Endothelial cell of umbilical vein (primary cell): Measurements from ENCODE around the gene CRIM1. TPM values are rescaled to one million over a fixed set of nuclear protein-coding genes. Genes with fewer than 3 reads are reported as not detected.

ENCODE experiments used
- BruUV-seq: library from RNA; stranded (reverse); fragments of 400-500 nt; replicated peaks from 2 replicates; lab custom pipeline; 2021; lab: Mats Ljungman, UMichigan
- CTCF ChIA-PET: fragments of 300-600, 350-600 bp; sonication (Branson Sonifier 250); formaldehyde crosslinking; loops from one replicate; lab custom pipeline; 2021; ENCODE audit warnings: antibody characterized with exemption, inconsistent platforms; lab: Charles Lee
- POLR2A ChIA-PET: fragments of 300-600, 350-600 bp; sonication (Branson Sonifier 250); formaldehyde crosslinking; loops from one replicate; lab custom pipeline; 2021; ENCODE audit warnings: antibody characterized with exemption, inconsistent platforms; lab: Charles Lee
- DNase-seq: peaks from one replicate; pipeline ENCODE4 v3.0.0-alpha.2; 2011; ENCODE audit warnings: low read depth, low spot score
- FAIRE-seq: peaks from 2 replicates; lab custom pipeline; 2011; peaks lifted over from hg19 to GRCh38; lab: Jason Lieb, UNC
- H2AFZ ChIP-seq: 2 replicates; pipeline ENCODE4 v1.6.0; 2012; ENCODE audit warnings: low read depth, low read length, control low read depth, inconsistent platforms
- H3K27ac ChIP-seq: 2 replicates; pipeline ENCODE4 v1.5.1; 2011; ENCODE audit warnings: low read depth, mild to moderate bottlenecking, control low read depth, low read length, moderate library complexity; ENCODE audit not compliant: insufficient read depth
- H3K27me3 ChIP-seq, 2 experiments: 2 replicates each; pipeline versions ENCODE4 v1.6.0 to v1.6.1; 2011; ENCODE audit warnings: low read length in 2 of 2, mixed read lengths in 1 of 2; ENCODE audit not compliant: control insufficient read depth in 2 of 2, insufficient read depth in 2 of 2
- H3K36me3 ChIP-seq, 2 experiments: 2 replicates in 1 of 2; 3 replicates in 1 of 2; pipeline ENCODE4 v1.5.1; 2011; ENCODE audit warnings: low read length in 2 of 2, mild to moderate bottlenecking in 1 of 2, moderate library complexity in 1 of 2; ENCODE audit not compliant: control insufficient read depth in 2 of 2, insufficient read depth in 2 of 2; ENCODE audit errors: extremely low read depth in 1 of 2
- H3K4me1 ChIP-seq: 3 replicates; pipeline ENCODE4 v1.5.1; 2011; ENCODE audit warnings: mild to moderate bottlenecking, low read length; ENCODE audit not compliant: control insufficient read depth, insufficient read depth; ENCODE audit errors: extremely low read depth
- H3K4me2 ChIP-seq: 2 replicates; pipeline ENCODE4 v1.6.1; 2011; ENCODE audit warnings: low read length, control low read depth, mixed read lengths; ENCODE audit not compliant: insufficient read depth
- H3K4me3 ChIP-seq, 3 experiments: fragments of 200-600 bp in 1 of 3; sonication (generic), shearing (Covaris generic) in 1 of 3; replicated peaks in 1 of 3; 2 replicates each; pipeline ENCODE4 v1.5.1; 2011 to 2016; ENCODE audit warnings: control low read depth in 3 of 3, low read length in 3 of 3, mild to moderate bottlenecking in 2 of 3, inconsistent platforms in 1 of 3, low read depth in 1 of 3, moderate library complexity in 1 of 3; ENCODE audit not compliant: insufficient read depth in 1 of 3
- H3K79me2 ChIP-seq: 2 replicates; pipeline ENCODE4 v1.6.0; 2012; ENCODE audit warnings: low read length, inconsistent platforms; ENCODE audit not compliant: control insufficient read depth, insufficient read depth
- H3K9ac ChIP-seq: replicated peaks from 2 replicates; pipeline ENCODE3; 2011; ENCODE audit warnings: low read length, control low read depth; ENCODE audit not compliant: insufficient read depth; ENCODE audit errors: extremely low read depth
- H3K9me1 ChIP-seq: replicated peaks from 3 replicates; pipeline ENCODE4 v1.6.0; 2011; ENCODE audit warnings: mild to moderate bottlenecking, low read length; ENCODE audit not compliant: control insufficient read depth, insufficient read depth; ENCODE audit errors: extremely low read depth
- H3K9me3 ChIP-seq: replicated peaks from 2 replicates; pipeline ENCODE4 v1.5.1; 2012; ENCODE audit warnings: low read length, inconsistent platforms; ENCODE audit not compliant: control insufficient read depth, insufficient read depth
- H4K20me1 ChIP-seq: replicated peaks from 2 replicates; pipeline ENCODE3; 2011; ENCODE audit warnings: mild to moderate bottlenecking, low read length; ENCODE audit not compliant: control insufficient read depth, insufficient read depth; ENCODE audit errors: extremely low read depth
- EZH2 ChIP-seq: IDR thresholded peaks from 2 replicates; pipeline ENCODE4 v1.6.1; 2012; ENCODE audit warnings: borderline replicate concordance, low read depth, mild to moderate bottlenecking, moderate library complexity, low read length, inconsistent platforms; ENCODE audit not compliant: severe bottlenecking
- FOS ChIP-seq: IDR thresholded peaks from 2 replicates; pipeline ENCODE4 v1.6.1; 2011; ENCODE audit warnings: mild to moderate bottlenecking, low read length, moderate library complexity, borderline replicate concordance; ENCODE audit not compliant: insufficient read depth
- GATA2 ChIP-seq: IDR thresholded peaks from 2 replicates; pipeline ENCODE4 v1.7.0; 2011; ENCODE audit warnings: low read depth, mild to moderate bottlenecking, moderate library complexity, mixed read lengths, low read length; ENCODE audit not compliant: insufficient read length, insufficient read depth
- JUN ChIP-seq: IDR thresholded peaks from 2 replicates; pipeline ENCODE4 v1.6.1; 2011; ENCODE audit warnings: borderline replicate concordance, low read depth; ENCODE audit not compliant: insufficient read length, insufficient read depth
- MAX ChIP-seq: IDR thresholded peaks from 2 replicates; pipeline ENCODE4 v1.6.1; 2011; ENCODE audit not compliant: insufficient read depth, insufficient read length
- MYC ChIP-seq: IDR thresholded peaks from one replicate; pipeline ENCODE4 v1.6.1; 2011; ENCODE audit warnings: mild to moderate bottlenecking, low read depth, low read length
- POLR2A ChIP-seq: IDR thresholded peaks from 2 replicates; pipeline ENCODE4 v1.6.1; 2012; ENCODE audit warnings: low read depth, mild to moderate bottlenecking, control low read depth, low read length
- POLR2AphosphoS5 ChIP-seq: IDR thresholded peaks from 2 replicates; pipeline ENCODE4 v1.6.1; 2012; ENCODE audit warnings: low read depth, mild to moderate bottlenecking, control low read depth, low read length, moderate library complexity; ENCODE audit not compliant: insufficient read depth
- dilution Hi-C: fragments of 300-500 bp; cut with MboI; formaldehyde crosslinking; loops from one replicate; pipeline ENCODE4 v1.15.0; 2019; ENCODE audit warnings: low sequenced_read_pairs; ENCODE audit not compliant: extremely low pct_ligation_motif_present
- intact Hi-C: fragments of 100-400 bp; cut with micrococcal nuclease; formaldehyde crosslinking; loops from one replicate; pipeline ENCODE4 v1.10.0; 2022
- polyA plus RNA-seq, 4 experiments: library from polyadenylated mRNA; depleted of rRNA in 3 of 4; stranded (reverse) in 3 of 4; unstranded in 1 of 4; fragments of >200 nt; gene quantifications; 2 replicates each; pipeline versions ENCODE4 v1.2.1 to v1.2.3, GENCODE V29; 2011 to 2012; ENCODE audit warnings: missing spikeins in 1 of 4
- total RNA-seq: library from RNA; stranded (reverse); gene quantifications from 2 replicates; pipeline ENCODE4 v1.2.3, GENCODE V29; 2021
- TF ChIP-seq, protein P1 (sequence below), 2 donors: IDR thresholded peaks; 1 replicate in 1 of 2; 2 replicates in 1 of 2; pipeline ENCODE4 v1.5.1; 2011; ENCODE audit warnings: low read length in 2 of 2, mild to moderate bottlenecking in 2 of 2, moderate library complexity in 2 of 2, control low read depth in 1 of 2, inconsistent platforms in 1 of 2, low read depth in 1 of 2; ENCODE audit not compliant: insufficient read depth in 1 of 2; ENCODE audit errors: extremely low read depth in 1 of 2

The CRIM1 gene
- total and polyA plus RNA-seq, 2 donors (not counting 3 experiments of a cell fraction or from before 2014, with no cell fraction given) = 422 to 649 TPM

DNA sequence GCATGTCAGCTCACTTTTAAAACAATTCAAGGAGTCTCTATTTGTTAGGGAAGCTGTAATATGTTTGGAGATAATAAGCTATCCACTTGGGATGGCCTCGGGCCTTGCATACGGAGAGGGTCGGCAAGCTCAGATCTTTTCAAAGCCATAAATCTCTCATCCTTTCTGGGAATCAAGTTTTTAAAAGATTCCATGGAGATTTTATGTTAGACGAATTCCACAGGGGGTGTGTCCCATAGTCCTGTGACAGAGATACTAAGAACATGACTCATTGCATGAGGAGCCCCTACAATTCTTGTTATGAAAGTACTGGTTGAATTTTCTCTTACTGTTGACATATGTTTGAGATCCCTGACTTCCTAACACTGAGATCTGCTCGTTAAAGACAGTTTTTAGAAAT, 133.7 kb downstream of the CRIM1 start:
- no peak overlapping the region for H3K4me2 ChIP-seq
- DNase-seq (peak; percentile 50), FAIRE-seq (no peak)
- H4K20me1 ChIP-seq = no peaks in the 10 kb centered on the region
- no TSS peak for BruUV-seq
- H2AFZ ChIP-seq = no peak overlapping the region
- peaks cover 78% of the 10 kb centered on the region for H3K4me1 ChIP-seq
- dilution Hi-C loops (no loop called here), intact Hi-C loops (no loop called here)
- peak overlapping the region; percentile 45 for H3K27ac ChIP-seq
- no peak overlapping the region for H3K9ac ChIP-seq
- TF ChIP-seq EZH2 (no peak), POLR2A (no peak), MYC (no peak), FOS (peak; percentile 45), MAX (no peak), POLR2AphosphoS5 (no peak), JUN (peak; percentile 56), GATA2 (no peak)
- TF ChIP-seq, protein P1, sequence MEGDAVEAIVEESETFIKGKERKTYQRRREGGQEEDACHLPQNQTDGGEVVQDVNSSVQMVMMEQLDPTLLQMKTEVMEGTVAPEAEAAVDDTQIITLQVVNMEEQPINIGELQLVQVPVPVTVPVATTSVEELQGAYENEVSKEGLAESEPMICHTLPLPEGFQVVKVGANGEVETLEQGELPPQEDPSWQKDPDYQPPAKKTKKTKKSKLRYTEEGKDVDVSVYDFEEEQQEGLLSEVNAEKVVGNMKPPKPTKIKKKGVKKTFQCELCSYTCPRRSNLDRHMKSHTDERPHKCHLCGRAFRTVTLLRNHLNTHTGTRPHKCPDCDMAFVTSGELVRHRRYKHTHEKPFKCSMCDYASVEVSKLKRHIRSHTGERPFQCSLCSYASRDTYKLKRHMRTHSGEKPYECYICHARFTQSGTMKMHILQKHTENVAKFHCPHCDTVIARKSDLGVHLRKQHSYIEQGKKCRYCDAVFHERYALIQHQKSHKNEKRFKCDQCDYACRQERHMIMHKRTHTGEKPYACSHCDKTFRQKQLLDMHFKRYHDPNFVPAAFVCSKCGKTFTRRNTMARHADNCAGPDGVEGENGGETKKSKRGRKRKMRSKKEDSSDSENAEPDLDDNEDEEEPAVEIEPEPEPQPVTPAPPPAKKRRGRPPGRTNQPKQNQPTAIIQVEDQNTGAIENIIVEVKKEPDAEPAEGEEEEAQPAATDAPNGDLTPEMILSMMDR (IDR thresholded peaks at IDR 0.05; ENCODE audit: extremely low read depth in 1 of 2, insufficient read depth in 1 of 2, low read depth in 1 of 2, low read length in 2 of 2) = no peak
- POLR2A ChIA-PET = no interaction called here
- no peaks in the 10 kb centered on the region for H3K9me1 ChIP-seq
- H3K79me2 ChIP-seq = peaks cover 63% of the 10 kb centered on the region
- no peaks in the 10 kb centered on the region for H3K9me3 ChIP-seq
- H3K36me3 ChIP-seq = peaks cover 17% of the 10 kb centered on the region in 2 experiments
- CTCF ChIA-PET = interaction anchor here (1.1 to 1.8 kb wide), 6 partner anchors 11 to 137 kb away, joined by 3 to 5 read pairs (median 4); no protein-coding TSS in a partner anchor
- no peaks in the 10 kb centered on the region for H3K27me3 ChIP-seq
- no peak overlapping the region for H3K4me3 ChIP-seq
